Prostate gland (tissue), 2 donors: Measurements from ENCODE around the gene MAP4K4.

Source experiments
- CTCF ChIP-seq, 4 experiments: fragments of 200-600 bp in 2 of 4; fragments of 450-650 bp in 2 of 4; sonication (generic) in 2 of 4; IDR thresholded peaks; 1 replicate in 3 of 4; 2 replicates in 1 of 4; pipeline ENCODE4 v1.5.1; 2016 to 2019; ENCODE audit warnings: antibody characterized with exemption in 4 of 4, mild to moderate bottlenecking in 2 of 4, moderate library complexity in 2 of 4
- POLR2A ChIP-seq: fragments of 450-650 bp; IDR thresholded peaks from one replicate; pipeline ENCODE4 v1.6.1; 2016; ENCODE audit warnings: antibody characterized with exemption, mild to moderate bottlenecking
- POLR2AphosphoS5 ChIP-seq: sonication (generic); formaldehyde crosslinking; IDR thresholded peaks from one replicate; pipeline ENCODE4 v1.6.1; 2017; ENCODE audit warnings: antibody characterized with exemption

DNA sequence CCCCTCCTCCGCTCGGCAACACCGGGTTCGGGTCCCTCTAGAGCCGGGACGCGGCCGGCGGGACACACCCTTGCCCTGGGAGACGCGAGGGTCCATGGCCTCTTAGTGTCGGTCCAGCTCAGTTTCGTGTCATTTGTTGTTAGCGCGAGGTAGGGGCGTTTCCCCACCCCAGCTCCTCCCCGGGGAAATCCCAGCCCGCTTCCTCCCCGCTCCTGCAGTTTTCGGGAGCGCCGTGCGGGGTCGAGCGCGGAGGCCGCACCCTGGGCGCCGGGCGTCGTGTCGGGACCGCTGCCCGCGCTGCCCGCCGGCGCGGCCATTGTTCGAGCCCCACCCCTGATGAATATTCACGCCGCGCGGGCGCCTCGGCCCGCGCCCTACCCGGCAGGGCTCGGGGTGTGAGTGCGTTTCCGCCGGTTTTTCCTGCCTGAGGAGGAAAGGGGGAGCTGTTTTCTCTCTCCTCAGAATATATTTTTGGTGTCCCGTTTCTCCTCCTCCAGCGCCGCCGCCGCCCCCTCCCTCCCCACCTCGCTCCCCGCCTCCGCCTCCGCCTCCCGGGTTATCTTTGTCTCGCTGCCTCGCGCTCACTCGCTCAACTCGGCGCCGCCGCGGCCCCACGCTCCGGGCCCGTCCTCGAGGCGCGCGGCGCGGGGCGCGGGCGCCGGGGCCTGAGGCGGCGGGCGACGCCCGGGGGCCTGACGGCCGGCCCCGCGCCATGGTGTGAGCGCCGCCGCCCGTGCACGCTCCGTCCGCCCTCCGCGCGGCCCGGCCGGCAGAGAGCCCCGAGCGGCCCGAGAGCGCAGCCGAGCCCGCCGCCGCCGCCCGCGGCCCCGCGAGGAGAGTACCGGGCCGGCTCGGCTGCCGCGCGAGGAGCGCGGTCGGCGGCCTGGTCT, at the start of gene MAP4K4:
- TF ChIP-seq CTCF (IDR thresholded peaks at IDR 0.05) = peak in 3 of 4 experiments; percentile 20 to 36 (median 36)
- peak; percentile 36 for TF ChIP-seq POLR2AphosphoS5
- peak; percentile 33 for TF ChIP-seq POLR2A
